Measurements from ENCODE around the gene CRYBG3.
A peak's percentile ranks its signal among the peaks of the same experiment; 100 is the strongest.

Gene CRYBG3

GRCh38 chr3:97960551-97960950, 138.7 kb downstream of the CRYBG3 start:
- no peak overlapping the region for H3K27ac ChIP-seq
- TF ChIP-seq, protein P1, sequence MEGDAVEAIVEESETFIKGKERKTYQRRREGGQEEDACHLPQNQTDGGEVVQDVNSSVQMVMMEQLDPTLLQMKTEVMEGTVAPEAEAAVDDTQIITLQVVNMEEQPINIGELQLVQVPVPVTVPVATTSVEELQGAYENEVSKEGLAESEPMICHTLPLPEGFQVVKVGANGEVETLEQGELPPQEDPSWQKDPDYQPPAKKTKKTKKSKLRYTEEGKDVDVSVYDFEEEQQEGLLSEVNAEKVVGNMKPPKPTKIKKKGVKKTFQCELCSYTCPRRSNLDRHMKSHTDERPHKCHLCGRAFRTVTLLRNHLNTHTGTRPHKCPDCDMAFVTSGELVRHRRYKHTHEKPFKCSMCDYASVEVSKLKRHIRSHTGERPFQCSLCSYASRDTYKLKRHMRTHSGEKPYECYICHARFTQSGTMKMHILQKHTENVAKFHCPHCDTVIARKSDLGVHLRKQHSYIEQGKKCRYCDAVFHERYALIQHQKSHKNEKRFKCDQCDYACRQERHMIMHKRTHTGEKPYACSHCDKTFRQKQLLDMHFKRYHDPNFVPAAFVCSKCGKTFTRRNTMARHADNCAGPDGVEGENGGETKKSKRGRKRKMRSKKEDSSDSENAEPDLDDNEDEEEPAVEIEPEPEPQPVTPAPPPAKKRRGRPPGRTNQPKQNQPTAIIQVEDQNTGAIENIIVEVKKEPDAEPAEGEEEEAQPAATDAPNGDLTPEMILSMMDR (conservative IDR thresholded peaks at IDR 0.05), result no peak
- TF ChIP-seq ZFX (IDR thresholded peaks at IDR 0.05), result no peak

DNA sequence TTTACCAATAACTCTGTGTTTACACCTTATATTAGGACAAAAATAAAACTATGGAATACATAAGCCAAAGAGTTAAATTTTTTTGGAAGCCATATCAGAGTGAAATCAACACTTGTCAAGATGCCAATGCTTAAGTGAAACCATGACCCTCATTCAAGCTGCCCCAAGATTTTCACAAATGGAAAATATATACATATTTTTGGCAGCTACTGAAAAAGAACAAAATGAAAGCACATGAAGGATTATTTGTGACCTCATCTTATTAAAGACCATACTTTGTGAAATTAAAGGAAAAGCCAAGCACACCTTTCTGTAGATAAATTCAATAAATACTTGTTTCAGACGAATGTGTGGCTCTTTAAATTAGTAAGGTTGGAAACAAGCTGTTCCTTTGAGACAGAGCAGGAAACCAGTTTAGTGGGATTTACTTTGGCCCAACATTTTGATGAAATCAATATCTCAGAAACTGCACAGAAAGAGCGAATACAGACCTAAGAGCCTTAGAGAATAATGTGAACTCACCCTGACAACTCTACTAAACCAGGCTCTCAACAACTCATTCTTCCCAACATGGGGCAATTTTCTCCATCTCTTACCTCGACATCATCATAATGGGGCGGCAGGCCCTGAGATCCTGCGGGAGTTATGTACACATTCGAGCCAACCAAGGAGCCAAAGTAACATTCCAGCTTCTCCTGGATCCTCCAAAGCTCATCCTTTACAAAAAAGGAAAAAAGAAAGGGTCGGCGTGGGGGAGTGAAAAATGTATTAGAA, 139.4 kb downstream of the CRYBG3 start:
- H3K27ac ChIP-seq, result no peak overlapping the region

DNA sequence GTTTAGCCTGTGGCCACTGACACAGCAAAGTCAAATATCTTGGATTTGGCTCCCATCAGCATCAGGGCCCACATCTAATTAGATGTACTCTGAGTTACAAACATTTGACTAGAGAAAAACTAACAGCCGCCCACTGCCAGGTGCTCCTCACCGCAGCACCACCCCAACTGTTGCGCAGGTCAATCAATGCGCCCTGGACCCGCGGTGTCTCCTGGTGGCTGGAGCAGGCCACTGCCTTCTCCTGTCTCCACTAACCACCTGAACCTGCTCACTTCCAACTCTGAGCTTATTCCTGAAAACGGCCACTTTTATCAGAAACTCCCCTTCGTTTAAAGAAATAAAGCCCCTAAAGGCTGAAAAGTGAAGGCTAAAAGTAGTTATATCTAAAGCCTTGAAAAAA, 146.2 kb downstream of the CRYBG3 start:
- TF ChIP-seq ZFX (IDR thresholded peaks at IDR 0.05), result no peak
- TF ChIP-seq, protein P1 (conservative IDR thresholded peaks at IDR 0.05), result no peak; the same call in 1 of the 2 replicates
- H3K27ac ChIP-seq, result no peak overlapping the region

More for the DNA sequence above, 139.4 kb downstream of the CRYBG3 start:
- TF ChIP-seq, protein P1 (conservative IDR thresholded peaks at IDR 0.05), result no peak
- no peak for TF ChIP-seq ZFX (IDR thresholded peaks at IDR 0.05)

DNA sequence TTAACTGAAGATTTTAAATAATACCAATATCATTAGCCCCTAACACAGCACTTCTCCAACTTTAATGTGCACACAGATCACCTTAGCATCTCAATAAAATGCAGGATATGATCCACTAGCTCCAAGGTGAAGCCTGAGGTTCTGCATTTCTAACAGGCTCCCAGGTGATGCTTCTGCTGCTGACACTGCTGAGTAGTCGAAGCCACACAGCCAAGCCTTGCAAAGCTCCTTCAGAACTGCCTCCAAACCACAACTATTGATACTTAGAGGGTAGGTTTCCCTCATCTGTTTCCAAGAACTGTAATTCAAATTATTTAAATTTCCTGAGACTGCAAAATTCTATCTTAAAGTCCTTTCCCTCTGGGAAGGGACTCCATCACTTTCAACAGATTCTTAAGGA, 146.6 kb downstream of the CRYBG3 start:
- no peak overlapping the region for H3K27ac ChIP-seq

GRCh38 chr3:97969541-97969940, 147.7 kb downstream of the CRYBG3 start:
- TF ChIP-seq ZFX (IDR thresholded peaks at IDR 0.05), result no peak
- TF ChIP-seq, protein P1 (conservative IDR thresholded peaks at IDR 0.05), result no peak
- H3K27ac ChIP-seq, result no peak overlapping the region

More for the DNA sequence above, 146.6 kb downstream of the CRYBG3 start:
- TF ChIP-seq, protein P1 (conservative IDR thresholded peaks at IDR 0.05), result no peak
- no peak for TF ChIP-seq ZFX (IDR thresholded peaks at IDR 0.05)

- no peak overlapping the region for H3K27ac ChIP-seq
- TF ChIP-seq, protein P1 (conservative IDR thresholded peaks at IDR 0.05), result no peak
- no peak for TF ChIP-seq ZFX (IDR thresholded peaks at IDR 0.05)
These were observed 148.3 kb downstream of the CRYBG3 start for GRCh38 chr3:97970156-97970555.

DNA sequence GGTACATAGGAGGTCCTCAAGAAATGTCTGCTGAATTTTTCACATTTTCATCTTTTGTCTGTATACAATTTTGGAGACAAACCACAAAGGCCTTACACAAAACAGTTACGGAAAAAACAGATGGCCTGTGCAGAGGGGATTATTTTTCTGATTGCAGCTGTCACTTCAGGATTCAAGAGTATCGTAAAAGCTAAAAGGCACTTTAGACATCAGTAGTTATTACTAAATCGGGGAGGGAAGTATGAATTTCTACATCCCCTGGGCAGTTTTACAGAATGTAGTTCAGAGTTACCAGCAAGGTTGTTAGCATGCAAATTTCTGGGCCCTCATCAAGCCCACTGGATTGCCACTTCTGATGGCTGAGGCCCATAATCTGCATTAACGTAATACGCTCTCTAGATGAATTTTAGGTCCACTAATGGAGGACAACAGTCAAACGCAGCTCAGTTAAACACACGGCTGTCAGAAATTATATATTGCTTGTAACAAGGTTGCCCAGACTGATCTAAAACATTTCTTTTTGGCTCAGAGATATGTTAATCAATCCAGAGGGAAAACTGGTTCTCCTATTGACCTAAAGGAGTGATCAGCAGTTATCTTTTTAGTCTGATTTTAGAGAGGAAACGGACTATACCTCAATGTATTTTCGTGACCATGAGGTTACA, 149.3 kb downstream of the CRYBG3 start:
- peak overlapping the region; percentile 93 for H3K27ac ChIP-seq
- TF ChIP-seq ZFX (IDR thresholded peaks at IDR 0.05), result no peak
- TF ChIP-seq, protein P1 (conservative IDR thresholded peaks at IDR 0.05), result no peak

Data from C4-2B (cell line).